BLaER1 (cell line): ENCODE results near the gene CENPP.

Source experiments
- H3K27ac ChIP-seq: shearing (Covaris generic); formaldehyde crosslinking; 2 replicates; pipeline ENCODE4 v1.8.1; 2022
- H3K27me3 ChIP-seq: shearing (Covaris generic); formaldehyde crosslinking; 2 replicates; pipeline ENCODE4 v1.8.1; 2022
- H3K36me3 ChIP-seq: shearing (Covaris generic); formaldehyde crosslinking; 2 replicates; pipeline ENCODE4 v1.8.1; 2022
- H3K4me1 ChIP-seq: shearing (Covaris generic); formaldehyde crosslinking; 2 replicates; pipeline ENCODE4 v1.8.1; 2022
- H3K4me2 ChIP-seq: shearing (Covaris generic); formaldehyde crosslinking; 2 replicates; pipeline ENCODE4 v1.8.1; 2022
- H3K4me3 ChIP-seq: shearing (Covaris generic); formaldehyde crosslinking; 2 replicates; pipeline ENCODE4 v1.8.1; 2022
- H3K9ac ChIP-seq: shearing (Covaris generic); formaldehyde crosslinking; 2 replicates; pipeline ENCODE4 v1.8.1; 2022
- H3K9me3 ChIP-seq: shearing (Covaris generic); formaldehyde crosslinking; 2 replicates; pipeline ENCODE4 v1.8.1; 2022
- H4K20me1 ChIP-seq: shearing (Covaris generic); formaldehyde crosslinking; 2 replicates; pipeline ENCODE4 v1.8.1; 2022
- Cebpa-rat ChIP-seq: shearing (Covaris generic); IDR thresholded peaks from 2 replicates; pipeline ENCODE4 v1.8.1; 2022

Gene CENPP

GRCh38 chr9:92333282-92333634 is 7.5 kb downstream of the CENPP start:
- no peak for TF ChIP-seq Cebpa-rat
- Histone ChIP-seq H3K27me3 (no peaks in the 10 kb centered on the region), H3K4me3 (no peak overlapping the region), H3K36me3 (peaks cover 56% of the 10 kb centered on the region), H3K9ac (no peak overlapping the region), H3K27ac (no peak overlapping the region), H3K9me3 (no peaks in the 10 kb centered on the region), H3K4me1 (peaks cover 2% of the 10 kb centered on the region), H4K20me1 (no peaks in the 10 kb centered on the region), H3K4me2 (no peak overlapping the region)

DNA sequence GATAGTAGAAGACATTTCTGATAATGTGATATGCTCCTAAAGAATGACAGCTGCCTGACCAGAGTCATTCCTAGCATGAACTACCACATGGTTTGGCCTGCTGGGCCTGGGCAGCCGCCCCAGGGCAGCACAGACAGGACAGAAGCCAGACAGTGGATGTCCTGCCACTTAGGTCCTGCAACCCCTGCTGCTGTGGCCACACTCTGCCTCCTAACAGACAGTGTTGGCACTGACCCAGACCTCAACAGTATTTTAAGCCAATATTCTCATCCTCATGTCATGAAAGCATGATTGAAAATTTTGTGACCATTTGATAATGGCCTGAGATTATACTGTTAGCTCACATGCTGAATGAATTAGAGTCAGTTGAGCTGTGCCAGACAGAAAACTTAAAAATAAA is 15.8 kb downstream of the CENPP start:
- no peak overlapping the region for H3K4me2 ChIP-seq
- no peak overlapping the region for H3K27ac ChIP-seq
- H4K20me1 ChIP-seq, result no peaks in the 10 kb centered on the region
- H3K4me1 ChIP-seq, result no peaks in the 10 kb centered on the region
- no peak for TF ChIP-seq Cebpa-rat
- no peak overlapping the region for H3K9ac ChIP-seq
- no peak overlapping the region for H3K4me3 ChIP-seq
- peaks cover 63% of the 10 kb centered on the region for H3K36me3 ChIP-seq
- no peaks in the 10 kb centered on the region for H3K27me3 ChIP-seq
- H3K9me3 ChIP-seq, result peaks cover 30% of the 10 kb centered on the region

GRCh38 chr9:92342825-92343488 is 17.2 kb downstream of the CENPP start:
- Histone ChIP-seq H3K4me2 (no peak overlapping the region), H3K9me3 (peaks cover 30% of the 10 kb centered on the region), H3K4me1 (no peaks in the 10 kb centered on the region), H3K27me3 (no peaks in the 10 kb centered on the region), H3K9ac (no peak overlapping the region), H3K36me3 (peaks cover 61% of the 10 kb centered on the region), H4K20me1 (no peaks in the 10 kb centered on the region), H3K4me3 (no peak overlapping the region), H3K27ac (no peak overlapping the region)
- TF ChIP-seq Cebpa-rat, result no peak

DNA sequence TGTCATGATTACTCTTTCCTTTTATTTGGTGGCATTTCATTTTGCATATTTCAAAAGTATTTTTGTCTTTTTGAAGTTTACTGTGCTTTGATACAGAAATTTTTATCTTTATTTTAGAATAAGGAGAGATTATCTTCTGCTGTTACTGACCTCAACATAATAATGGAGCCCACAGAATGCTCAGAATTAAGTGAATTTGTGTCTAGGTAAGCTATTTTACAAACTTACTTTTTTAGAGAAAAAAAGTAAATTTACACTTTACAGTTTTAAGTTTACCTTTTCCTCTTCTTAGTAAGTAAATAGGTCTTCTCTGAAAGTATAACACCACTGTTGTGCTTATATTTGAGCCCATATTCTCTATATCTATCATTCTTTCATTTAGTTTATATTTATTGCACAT is 19.8 kb downstream of the CENPP start:
- no peak for TF ChIP-seq Cebpa-rat
- Histone ChIP-seq H4K20me1 (no peaks in the 10 kb centered on the region), H3K27me3 (no peaks in the 10 kb centered on the region)

GRCh38 chr9:92349771-92350739 is 24.3 kb downstream of the CENPP start:
- no peak overlapping the region for H3K27ac ChIP-seq
- no peak for TF ChIP-seq Cebpa-rat
- H3K4me1 ChIP-seq, result no peaks in the 10 kb centered on the region
- no peak overlapping the region for H3K4me2 ChIP-seq
- H3K9me3 ChIP-seq, result peaks cover 25% of the 10 kb centered on the region
- H3K36me3 ChIP-seq, result peaks cover 57% of the 10 kb centered on the region
- no peaks in the 10 kb centered on the region for H4K20me1 ChIP-seq
- no peak overlapping the region for H3K9ac ChIP-seq
- no peak overlapping the region for H3K4me3 ChIP-seq
- no peaks in the 10 kb centered on the region for H3K27me3 ChIP-seq

More for the DNA sequence above, 19.8 kb downstream of the CENPP start:
- peaks cover 11% of the 10 kb centered on the region for H3K9me3 ChIP-seq
- H3K27ac ChIP-seq, result no peak overlapping the region
- peaks cover 41% of the 10 kb centered on the region for H3K36me3 ChIP-seq
- no peaks in the 10 kb centered on the region for H3K4me1 ChIP-seq
- no peak overlapping the region for H3K4me3 ChIP-seq
- H3K4me2 ChIP-seq, result no peak overlapping the region
- H3K9ac ChIP-seq, result no peak overlapping the region

- no peak for TF ChIP-seq Cebpa-rat
- Histone ChIP-seq H3K27ac (no peak overlapping the region), H3K36me3 (peaks cover 57% of the 10 kb centered on the region), H3K4me2 (no peak overlapping the region), H4K20me1 (no peaks in the 10 kb centered on the region), H3K9ac (no peak overlapping the region), H3K27me3 (no peaks in the 10 kb centered on the region), H3K4me3 (no peak overlapping the region), H3K9me3 (peaks cover 31% of the 10 kb centered on the region), H3K4me1 (no peaks in the 10 kb centered on the region)
Observed at GRCh38 chr9:92350740-92351133, 25.0 kb downstream of the CENPP start.

DNA sequence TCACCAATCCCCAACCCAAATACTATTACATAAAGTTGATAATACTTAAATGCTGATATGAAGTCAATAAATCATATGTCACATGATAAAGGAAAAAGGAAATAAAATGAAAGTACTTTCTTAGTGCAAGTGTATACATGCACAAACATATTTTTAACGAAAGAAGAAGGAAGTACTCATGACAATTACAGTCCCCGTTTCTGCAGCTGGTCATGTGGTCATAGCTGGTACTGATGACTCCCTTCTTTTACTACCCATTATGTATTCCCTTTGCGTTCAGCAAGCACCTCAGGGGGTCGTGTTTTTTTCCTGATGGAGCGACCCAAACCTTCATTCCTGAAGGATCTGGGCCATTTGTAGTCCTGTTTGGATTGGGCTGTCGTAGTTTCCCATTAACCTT is 27.3 kb downstream of the CENPP start:
- Histone ChIP-seq H3K27me3 (no peaks in the 10 kb centered on the region), H3K4me3 (no peak overlapping the region), H3K4me1 (no peaks in the 10 kb centered on the region), H3K27ac (no peak overlapping the region), H3K9ac (no peak overlapping the region), H3K36me3 (peaks cover 52% of the 10 kb centered on the region), H4K20me1 (no peaks in the 10 kb centered on the region), H3K4me2 (no peak overlapping the region), H3K9me3 (peaks cover 45% of the 10 kb centered on the region)
- no peak for TF ChIP-seq Cebpa-rat

DNA sequence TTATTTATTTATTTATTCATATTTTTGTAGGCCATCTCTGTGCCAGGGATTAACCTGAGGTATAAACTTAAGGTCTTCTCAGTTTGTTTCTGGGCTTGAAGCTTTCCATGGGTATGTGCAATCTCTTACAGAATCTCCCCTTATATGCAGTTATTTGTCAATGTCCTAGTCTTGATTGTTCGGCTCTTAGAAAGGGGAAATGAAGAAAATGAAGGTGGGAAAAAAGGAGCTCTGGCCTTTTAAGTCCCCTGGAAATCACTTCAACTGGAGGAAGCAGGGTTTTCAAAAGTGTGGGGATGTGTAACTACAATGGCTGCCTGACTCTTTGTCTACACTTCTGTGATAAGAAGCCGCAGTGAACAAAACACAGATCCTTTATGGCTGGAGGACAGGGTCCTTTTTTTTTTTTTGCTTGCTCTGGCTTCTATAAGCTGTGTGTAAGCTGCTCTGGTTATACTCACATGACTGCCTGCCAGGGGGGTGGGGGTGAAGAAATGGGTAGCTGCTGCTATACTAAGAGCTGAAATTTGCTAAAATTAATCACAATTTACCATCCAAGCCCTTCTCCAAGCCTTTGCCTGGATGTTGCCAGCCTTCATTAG is 33.7 kb downstream of the CENPP start:
- 0 out of 2 replicates have a peak overlapping the region, but pooled peaks have one; percentile 5 for H3K4me2 ChIP-seq
- TF ChIP-seq Cebpa-rat, result no peak
- H4K20me1 ChIP-seq, result no peaks in the 10 kb centered on the region
- no peak overlapping the region for H3K4me3 ChIP-seq
- no peak overlapping the region for H3K9ac ChIP-seq
- no peaks in the 10 kb centered on the region for H3K27me3 ChIP-seq
- peaks cover 9% of the 10 kb centered on the region; the same call in 1 of the 2 replicates for H3K4me1 ChIP-seq
- H3K27ac ChIP-seq, result no peak overlapping the region
- H3K9me3 ChIP-seq, result peaks cover 30% of the 10 kb centered on the region
- peaks cover 24% of the 10 kb centered on the region for H3K36me3 ChIP-seq

DNA sequence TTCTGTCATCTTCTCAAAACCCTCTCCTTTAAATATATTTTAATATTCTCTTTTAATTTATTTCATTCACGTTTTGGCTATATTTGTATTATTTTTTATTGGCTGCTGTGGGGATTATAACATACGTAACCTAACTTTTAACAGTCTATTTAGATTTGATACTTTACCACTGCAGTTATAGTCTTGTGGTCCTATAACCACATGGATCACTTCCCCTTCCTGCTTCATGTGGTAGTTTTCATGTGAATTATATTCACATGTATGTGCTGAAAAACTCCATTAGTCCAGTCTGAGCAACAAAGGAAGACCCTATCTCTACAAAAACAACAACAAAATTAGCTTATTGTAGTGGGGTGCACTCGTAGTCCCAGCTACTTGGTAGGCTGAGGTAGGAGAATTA is 34.3 kb downstream of the CENPP start:
- no peak overlapping the region for H3K27ac ChIP-seq
- no peak for TF ChIP-seq Cebpa-rat
- H3K27me3 ChIP-seq, result no peaks in the 10 kb centered on the region
- H3K9ac ChIP-seq, result no peak overlapping the region
- peaks cover 9% of the 10 kb centered on the region; the same call in 1 of the 2 replicates for H3K4me1 ChIP-seq
- no peak overlapping the region for H3K4me3 ChIP-seq
- H3K4me2 ChIP-seq, result 0 out of 2 replicates have a peak overlapping the region, but pooled peaks have one; percentile 5
- peaks cover 24% of the 10 kb centered on the region for H3K9me3 ChIP-seq
- peaks cover 24% of the 10 kb centered on the region for H3K36me3 ChIP-seq
- no peaks in the 10 kb centered on the region for H4K20me1 ChIP-seq

- H3K9ac ChIP-seq, result no peak overlapping the region
- no peak for TF ChIP-seq Cebpa-rat
- H3K4me3 ChIP-seq, result no peak overlapping the region
- H3K36me3 ChIP-seq, result peaks cover 39% of the 10 kb centered on the region
- no peaks in the 10 kb centered on the region for H4K20me1 ChIP-seq
- H3K4me2 ChIP-seq, result no peak overlapping the region
- no peaks in the 10 kb centered on the region for H3K4me1 ChIP-seq
- no peaks in the 10 kb centered on the region for H3K27me3 ChIP-seq
- H3K9me3 ChIP-seq, result peaks cover 25% of the 10 kb centered on the region
- H3K27ac ChIP-seq, result no peak overlapping the region
Observed at GRCh38 chr9:92369075-92369474, 43.3 kb downstream of the CENPP start.
